Uterus (tissue), 2 donors: Measurements from ENCODE around the gene RALGPS1.

ENCODE experiments used
- CTCF ChIP-seq, 4 experiments: fragments of 200-600 bp in 2 of 4; fragments of 450-650 bp in 2 of 4; sonication (generic) in 2 of 4; IDR thresholded peaks; one replicate each; pipeline ENCODE4 v1.5.1; 2016 to 2019; ENCODE audit warnings: antibody characterized with exemption in 4 of 4, mild to moderate bottlenecking in 2 of 4, moderate library complexity in 1 of 4
- POLR2A ChIP-seq, 2 donors: fragments of 450-650 bp; IDR thresholded peaks; one replicate each; pipeline ENCODE4 v1.6.1; 2016; ENCODE audit warnings: antibody characterized with exemption in 2 of 2, mild to moderate bottlenecking in 1 of 2, moderate library complexity in 1 of 2

- TF ChIP-seq CTCF (IDR thresholded peaks at IDR 0.05) (no peak), POLR2A (IDR thresholded peaks at IDR 0.05) (no peak)
Observed at GRCh38 chr9:127118597-127119319, 204.2 kb downstream of the RALGPS1 start.
